ENCODE data around the gene ALAS1.

Gene ALAS1

GRCh38 chr3:52257911-52258310 lies 60.0 kb downstream of the ALAS1 start:
- no peak for DNase-seq

DNA sequence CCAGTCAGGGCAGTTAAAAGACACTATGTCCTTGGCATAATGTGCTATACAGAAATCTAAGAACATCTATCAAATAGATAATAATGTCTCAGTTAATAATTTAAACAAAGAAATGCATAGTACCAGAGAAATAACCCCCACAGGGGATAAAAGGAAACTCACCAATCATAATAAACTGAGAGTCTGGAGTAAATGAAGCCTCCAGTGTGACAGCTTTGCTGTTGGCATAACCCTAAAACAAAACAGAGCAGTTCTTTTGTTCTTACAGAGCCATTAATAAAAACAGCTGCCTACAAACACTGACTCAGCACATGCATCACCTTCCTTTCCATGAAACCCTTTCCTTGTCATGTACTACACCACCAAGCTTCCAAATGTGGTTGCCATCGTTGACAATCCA lies 61.1 kb downstream of the ALAS1 start:
- DNase-seq: no peak

GRCh38 chr3:52259448-52259847 lies 61.5 kb downstream of the ALAS1 start:
- no peak for DNase-seq

DNA sequence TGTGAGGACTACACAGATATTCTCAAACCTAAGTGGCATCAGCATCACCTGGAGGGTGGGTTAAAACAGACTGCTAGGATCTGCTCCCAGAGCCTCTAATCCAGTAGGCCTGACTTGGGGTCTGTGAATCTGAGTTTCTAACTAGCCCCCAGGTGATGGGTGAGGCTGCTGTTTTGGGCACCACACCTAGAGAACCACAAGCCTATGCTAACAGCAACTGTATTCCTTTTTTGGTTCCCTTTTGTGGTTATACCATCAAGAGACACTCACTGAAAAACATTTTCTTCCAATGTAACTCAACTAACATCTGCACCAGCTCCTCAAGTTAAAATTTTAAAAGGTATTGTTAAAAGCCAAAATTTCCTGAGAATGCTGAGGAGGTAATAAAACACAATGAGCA lies 64.5 kb downstream of the ALAS1 start:
- DNase-seq: no peak

All from Kasumi-1 (cell line).